HG03432 (cell line): ENCODE measurements around the gene PRMT6.
"Not testable (repeated sequence)": the region's sequence is repeated elsewhere in the genome, so short reads cannot be mapped to it uniquely, and the experiment has no call there.

Source experiments
- ATAC-seq: cut with Tn5 transposase; IDR thresholded peaks from one replicate; pipeline ENCODE4 v1.9.1; 2021; ENCODE audit warnings: mild to moderate bottlenecking, moderate library complexity; ENCODE audit not compliant: unreplicated experiment

The PRMT6 gene

GRCh38 chr1:107056426-107057196 lies at the start of gene PRMT6:
Gene PRMT6 (plus strand): TSS chr1:107056674. CDS start chr1:107056716, 42 bp downstream.
- peak; percentile 94 for ATAC-seq

- no peak for ATAC-seq
These were observed 47.2 kb upstream of the PRMT6 start for GRCh38 chr1:107009281-107009680.

GRCh38 chr1:107010582-107010981 lies 45.9 kb upstream of the PRMT6 start:
- ATAC-seq = peak; percentile 61

- peak; percentile 93 for ATAC-seq
These were observed 40.0 kb upstream of the PRMT6 start for GRCh38 chr1:107016376-107016978.

GRCh38 chr1:107018445-107018844 lies 38.0 kb upstream of the PRMT6 start:
- no peak for ATAC-seq

- no peak for ATAC-seq
These were observed 37.3 kb upstream of the PRMT6 start for GRCh38 chr1:107019166-107019565.

- ATAC-seq = not testable (repeated sequence)
These were observed 17.6 kb upstream of the PRMT6 start for GRCh38 chr1:107038874-107039273.

- ATAC-seq = not testable (repeated sequence)
These were observed 11.9 kb upstream of the PRMT6 start for GRCh38 chr1:107044310-107045220.

- no peak for ATAC-seq
These were observed 8.9 kb upstream of the PRMT6 start for GRCh38 chr1:107047602-107048001.

GRCh38 chr1:107048241-107048640 lies 8.2 kb upstream of the PRMT6 start:
- ATAC-seq = no peak

- no peak for ATAC-seq
These were observed 5.2 kb upstream of the PRMT6 start for GRCh38 chr1:107051266-107051665.

GRCh38 chr1:107055919-107056425 lies 502 bp upstream of the PRMT6 start:
- ATAC-seq = not testable (repeated sequence)

- peak; percentile 74 for ATAC-seq
These were observed 991 bp downstream of the PRMT6 start for GRCh38 chr1:107057197-107058133.

- no peak for ATAC-seq
These were observed 2.0 kb downstream of the PRMT6 start for GRCh38 chr1:107058245-107059032.

- ATAC-seq = no peak
These were observed 5.4 kb downstream of the PRMT6 start for GRCh38 chr1:107061886-107062285.

GRCh38 chr1:107073493-107073892 lies 17.0 kb downstream of the PRMT6 start:
- no peak for ATAC-seq

- no peak for ATAC-seq
These were observed 20.4 kb downstream of the PRMT6 start for GRCh38 chr1:107076841-107077240.

- no peak for ATAC-seq
These were observed 22.8 kb downstream of the PRMT6 start for GRCh38 chr1:107079249-107079648.

- ATAC-seq = no peak
These were observed 24.6 kb downstream of the PRMT6 start for GRCh38 chr1:107081102-107081501.
